ENCODE results near the gene TFR2. TPM values are rescaled to one million over a fixed set of nuclear protein-coding genes. Genes with fewer than 3 reads are reported as not detected.

TFR2 gene
- total and polyA plus RNA-seq, 2 donors (not counting 3 experiments of a cell fraction or from before 2014, with no cell fraction given) = 0.37 to 0.60 TPM

GRCh38 chr7:100588438-100588837 lies 52.9 kb downstream of the TFR2 start:
- ChIA-PET CTCF (interaction anchor here (0.6 to 3.8 kb wide), 36 partner anchors 8 to 264 kb away, joined by 3 to 34 read pairs (median 4); partner anchors contain the start of genes AGFG2, MOSPD3, PCOLCE and SLC12A9), POLR2A (no interaction called here)
- no peak overlapping the region for H2AFZ ChIP-seq (ENCODE audit: low read depth, low read length)
- DNase-seq (ENCODE audit: low read depth, low spot score) (peak; percentile 41), FAIRE-seq (peak; percentile 84)
- no peaks in the 10 kb centered on the region for H3K9me1 ChIP-seq (replicated peaks; ENCODE audit: control insufficient read depth, extremely low read depth, insufficient read depth, low read length)
- intact Hi-C loops (cut with micrococcal nuclease) (loop anchor here (1.0 to 10.0 kb wide), 3 partner anchors 24 to 276 kb away; partner anchors contain the start of genes GIGYF1 and TRIP6), dilution Hi-C loops (cut with MboI; ENCODE audit: extremely low pct_ligation_motif_present, low sequenced_read_pairs) (no loop called here)
- no peak overlapping the region for H3K27ac ChIP-seq (ENCODE audit: insufficient read depth, low read depth, low read length)
- no peaks in the 10 kb centered on the region for H3K36me3 ChIP-seq (ENCODE audit: control insufficient read depth in 2 of 2, extremely low read depth in 1 of 2, insufficient read depth in 2 of 2, low read length in 2 of 2)
- H4K20me1 ChIP-seq (replicated peaks; ENCODE audit: control insufficient read depth, extremely low read depth, insufficient read depth, low read length) = no peaks in the 10 kb centered on the region
- H3K4me2 ChIP-seq (ENCODE audit: insufficient read depth, low read length) = no peak overlapping the region
- H3K9ac ChIP-seq (replicated peaks; ENCODE audit: extremely low read depth, insufficient read depth, low read length) = no peak overlapping the region
- no peak overlapping the region for H3K4me3 ChIP-seq (replicated peaks in 1 of 3; ENCODE audit: insufficient read depth in 1 of 3, low read depth in 1 of 3, low read length in 3 of 3)
- BruUV-seq (replicated peaks) = no TSS peak
- H3K27me3 ChIP-seq (ENCODE audit: control insufficient read depth in 2 of 2, insufficient read depth in 2 of 2, low read length in 2 of 2) = peaks cover 0 to 4% of the 10 kb centered on the region in 2 experiments
- peaks cover 22% of the 10 kb centered on the region for H3K4me1 ChIP-seq (ENCODE audit: control insufficient read depth, extremely low read depth, insufficient read depth, low read length)
- H3K79me2 ChIP-seq (ENCODE audit: control insufficient read depth, insufficient read depth, low read length) = peaks cover 15% of the 10 kb centered on the region
- H3K9me3 ChIP-seq (replicated peaks; ENCODE audit: control insufficient read depth, insufficient read depth, low read length) = no peaks in the 10 kb centered on the region
- TF ChIP-seq EZH2 (IDR thresholded peaks at IDR 0.05; ENCODE audit: borderline replicate concordance, low read depth, low read length, severe bottlenecking) = no peak
- TF ChIP-seq, protein P1, sequence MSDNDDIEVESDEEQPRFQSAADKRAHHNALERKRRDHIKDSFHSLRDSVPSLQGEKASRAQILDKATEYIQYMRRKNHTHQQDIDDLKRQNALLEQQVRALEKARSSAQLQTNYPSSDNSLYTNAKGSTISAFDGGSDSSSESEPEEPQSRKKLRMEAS (IDR thresholded peaks at IDR 0.05; ENCODE audit: insufficient read depth, insufficient read length) = no peak
- TF ChIP-seq POLR2A (IDR thresholded peaks at IDR 0.05; ENCODE audit: low read depth, low read length) = no peak
- TF ChIP-seq, protein P2, sequence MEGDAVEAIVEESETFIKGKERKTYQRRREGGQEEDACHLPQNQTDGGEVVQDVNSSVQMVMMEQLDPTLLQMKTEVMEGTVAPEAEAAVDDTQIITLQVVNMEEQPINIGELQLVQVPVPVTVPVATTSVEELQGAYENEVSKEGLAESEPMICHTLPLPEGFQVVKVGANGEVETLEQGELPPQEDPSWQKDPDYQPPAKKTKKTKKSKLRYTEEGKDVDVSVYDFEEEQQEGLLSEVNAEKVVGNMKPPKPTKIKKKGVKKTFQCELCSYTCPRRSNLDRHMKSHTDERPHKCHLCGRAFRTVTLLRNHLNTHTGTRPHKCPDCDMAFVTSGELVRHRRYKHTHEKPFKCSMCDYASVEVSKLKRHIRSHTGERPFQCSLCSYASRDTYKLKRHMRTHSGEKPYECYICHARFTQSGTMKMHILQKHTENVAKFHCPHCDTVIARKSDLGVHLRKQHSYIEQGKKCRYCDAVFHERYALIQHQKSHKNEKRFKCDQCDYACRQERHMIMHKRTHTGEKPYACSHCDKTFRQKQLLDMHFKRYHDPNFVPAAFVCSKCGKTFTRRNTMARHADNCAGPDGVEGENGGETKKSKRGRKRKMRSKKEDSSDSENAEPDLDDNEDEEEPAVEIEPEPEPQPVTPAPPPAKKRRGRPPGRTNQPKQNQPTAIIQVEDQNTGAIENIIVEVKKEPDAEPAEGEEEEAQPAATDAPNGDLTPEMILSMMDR (IDR thresholded peaks at IDR 0.05; ENCODE audit: extremely low read depth in 1 of 2, insufficient read depth in 1 of 2, low read depth in 1 of 2, low read length in 2 of 2) = peak; percentile 32 to 41
- no peak for TF ChIP-seq FOS (IDR thresholded peaks at IDR 0.05; ENCODE audit: borderline replicate concordance, insufficient read depth, low read length)
